Measurements from ENCODE around the gene KRTAP5-10. TPM values are rescaled to one million over a fixed set of nuclear protein-coding genes. Genes with fewer than 3 reads are reported as not detected.
"Not testable (repeated sequence)": the region's sequence is repeated elsewhere in the genome, so short reads cannot be mapped to it uniquely, and the experiment has no call there.

The KRTAP5-10 gene
- total RNA-seq, 2 donors from 2014 or later = not detected

GRCh38 chr11:71527576-71528210, 37.7 kb upstream of the KRTAP5-10 start:
- intact Hi-C loops (cut with DNase I) = no loop called here
- no peak overlapping the region for H3K27ac ChIP-seq
- H3K36me3 ChIP-seq = no peaks in the 10 kb centered on the region
- H3K4me1 ChIP-seq (replicated peaks) = no peaks in the 10 kb centered on the region
- H3K27me3 ChIP-seq (replicated peaks; ENCODE audit: insufficient read depth) = no peaks in the 10 kb centered on the region
- no peaks in the 10 kb centered on the region for H3K9me3 ChIP-seq
- no peak for DNase-seq (ENCODE audit: low spot score)
- H3K4me3 ChIP-seq = no peak overlapping the region
- no peak for TF ChIP-seq POLR2AphosphoS5 (IDR thresholded peaks at IDR 0.05)
- TF ChIP-seq CTCF (IDR thresholded peaks at IDR 0.05) = no peak
- no peak for TF ChIP-seq POLR2A (IDR thresholded peaks at IDR 0.05)
- WGBS = 89% methylated on average over 6 of the region's 6 CpGs

- Histone ChIP-seq H3K27ac (no peak overlapping the region), H3K4me1 (replicated peaks) (no peaks in the 10 kb centered on the region), H3K4me3 (no peak overlapping the region), H3K27me3 (replicated peaks; ENCODE audit: insufficient read depth) (no peaks in the 10 kb centered on the region), H3K36me3 (no peaks in the 10 kb centered on the region), H3K9me3 (no peaks in the 10 kb centered on the region)
- TF ChIP-seq CTCF (IDR thresholded peaks at IDR 0.05) (no peak), POLR2AphosphoS5 (IDR thresholded peaks at IDR 0.05) (no peak), POLR2A (IDR thresholded peaks at IDR 0.05) (no peak)
- 85% methylated on average over 11 of the region's 11 CpGs for WGBS
- no peak for DNase-seq (ENCODE audit: low spot score)
- intact Hi-C loops (cut with DNase I) = no loop called here
These were observed 34.8 kb upstream of the KRTAP5-10 start for GRCh38 chr11:71530602-71531001.

- Histone ChIP-seq H3K36me3 (no peaks in the 10 kb centered on the region), H3K27ac (no peak overlapping the region), H3K9me3 (no peaks in the 10 kb centered on the region), H3K27me3 (replicated peaks; ENCODE audit: insufficient read depth) (no peaks in the 10 kb centered on the region), H3K4me3 (no peak overlapping the region), H3K4me1 (replicated peaks) (no peaks in the 10 kb centered on the region)
- no peak for DNase-seq (ENCODE audit: low spot score)
- TF ChIP-seq CTCF (IDR thresholded peaks at IDR 0.05) (no peak), POLR2A (IDR thresholded peaks at IDR 0.05) (no peak), POLR2AphosphoS5 (IDR thresholded peaks at IDR 0.05) (no peak)
- 78% methylated on average over 10 of the region's 10 CpGs for WGBS
- intact Hi-C loops (cut with DNase I) = no loop called here
These were observed 33.2 kb upstream of the KRTAP5-10 start for GRCh38 chr11:71532036-71532610.

GRCh38 chr11:71534711-71535608, 30.4 kb upstream of the KRTAP5-10 start:
- DNase-seq (ENCODE audit: low spot score); H3K4me1 ChIP-seq (replicated peaks); H3K27me3 ChIP-seq (replicated peaks; ENCODE audit: insufficient read depth); H3K27ac ChIP-seq; H3K36me3 ChIP-seq; H3K4me3 ChIP-seq; intact Hi-C loops (cut with DNase I); H3K9me3 ChIP-seq: not testable (repeated sequence)
- 70% methylated on average over 17 of the region's 17 CpGs for whole genome bisulfite sequencing

GRCh38 chr11:71535825-71536224, 29.5 kb upstream of the KRTAP5-10 start:
- TF ChIP-seq POLR2A (IDR thresholded peaks at IDR 0.05) (no peak), POLR2AphosphoS5 (IDR thresholded peaks at IDR 0.05) (no peak), CTCF (IDR thresholded peaks at IDR 0.05) (no peak)
- DNase-seq (ENCODE audit: low spot score) = no peak
- 88% methylated on average over 9 of the region's 9 CpGs for WGBS
- intact Hi-C loops (cut with DNase I) = no loop called here
- H3K36me3 ChIP-seq = no peaks in the 10 kb centered on the region
- no peak overlapping the region for H3K4me3 ChIP-seq
- no peaks in the 10 kb centered on the region for H3K9me3 ChIP-seq
- H3K4me1 ChIP-seq (replicated peaks) = no peaks in the 10 kb centered on the region
- H3K27me3 ChIP-seq (replicated peaks; ENCODE audit: insufficient read depth) = no peaks in the 10 kb centered on the region
- H3K27ac ChIP-seq = no peak overlapping the region

All from prostate gland (tissue), 2 donors.